AG08395 (cell line): ENCODE results near the gene HIP1.
"Not testable (repeated sequence)": the region's sequence is repeated elsewhere in the genome, so short reads cannot be mapped to it uniquely, and the experiment has no call there.

Experiments
- DNase-seq: peaks from one replicate; pipeline ENCODE4 v3.0.0; 2012; ENCODE audit warnings: mixed read lengths, low spot score

HIP1 gene

GRCh38 chr7:75716992-75717626 is 21.6 kb downstream of the HIP1 start:
- peak; percentile 54 for DNase-seq

- no peak for DNase-seq
These were observed 22.9 kb downstream of the HIP1 start for GRCh38 chr7:75715864-75716263.

- DNase-seq: no peak
These were observed 26.0 kb downstream of the HIP1 start for GRCh38 chr7:75712517-75713361.

- DNase-seq: peak; percentile 50
These were observed 26.9 kb downstream of the HIP1 start for GRCh38 chr7:75711656-75712514.

- DNase-seq: no peak
These were observed 27.7 kb downstream of the HIP1 start for GRCh38 chr7:75711076-75711475.

GRCh38 chr7:75704928-75705327 is 33.8 kb downstream of the HIP1 start:
- DNase-seq: no peak

- no peak for DNase-seq
These were observed 36.2 kb downstream of the HIP1 start for GRCh38 chr7:75702515-75702914.

GRCh38 chr7:75699993-75700392 is 38.7 kb downstream of the HIP1 start:
- no peak for DNase-seq

GRCh38 chr7:75698358-75698757 is 40.4 kb downstream of the HIP1 start:
- no peak for DNase-seq

GRCh38 chr7:75696263-75697037 is 42.3 kb downstream of the HIP1 start:
- no peak for DNase-seq

- no peak for DNase-seq
These were observed 43.9 kb downstream of the HIP1 start for GRCh38 chr7:75694638-75695399.

- DNase-seq: not testable (repeated sequence)
These were observed 45.1 kb downstream of the HIP1 start for GRCh38 chr7:75693668-75694067.

GRCh38 chr7:75691793-75692543 is 46.8 kb downstream of the HIP1 start:
- DNase-seq: no peak

- DNase-seq: no peak
These were observed 48.6 kb downstream of the HIP1 start for GRCh38 chr7:75690121-75690523.

- no peak for DNase-seq
These were observed 49.3 kb downstream of the HIP1 start for GRCh38 chr7:75689246-75690099.

GRCh38 chr7:75688200-75689136 is 50.3 kb downstream of the HIP1 start:
- no peak for DNase-seq

GRCh38 chr7:75687246-75688088 is 51.3 kb downstream of the HIP1 start:
- DNase-seq: no peak
